Adipocyte (in vitro differentiated cells): ENCODE results near the gene GGCX.
"Not testable (repeated sequence)": the region's sequence is repeated elsewhere in the genome, so short reads cannot be mapped to it uniquely, and the experiment has no call there.

Experiments used
- DNase-seq: peaks from one replicate; pipeline ENCODE4 v3.0.0-alpha.2; 2015; ENCODE audit warnings: low read depth
- H3K27me3 ChIP-seq: replicated peaks from 2 replicates; pipeline ENCODE4 v1.7.0; 2013; ENCODE audit warnings: mild to moderate bottlenecking, low read length, moderate library complexity; ENCODE audit not compliant: control insufficient read depth, insufficient read depth
- H3K36me3 ChIP-seq: 2 replicates; pipeline ENCODE4 v1.7.0; 2013; ENCODE audit warnings: low read length, mild to moderate bottlenecking, moderate library complexity; ENCODE audit not compliant: control insufficient read depth, insufficient read depth, severe bottlenecking
- H3K4me1 ChIP-seq: 2 replicates; pipeline ENCODE4 v1.7.0; 2013; ENCODE audit warnings: mild to moderate bottlenecking, low read length, moderate library complexity; ENCODE audit not compliant: control insufficient read depth, insufficient read depth
- H3K4me3 ChIP-seq: 2 replicates; pipeline ENCODE4 v1.7.0; 2013; ENCODE audit warnings: mild to moderate bottlenecking, low read length, moderate library complexity
- H3K9ac ChIP-seq: 2 replicates; pipeline ENCODE4 v1.7.0; 2013; ENCODE audit warnings: mild to moderate bottlenecking, low read length, moderate library complexity
- H3K9me3 ChIP-seq: 2 replicates; pipeline ENCODE4 v1.7.0; 2013; ENCODE audit warnings: mild to moderate bottlenecking, low read length, moderate library complexity; ENCODE audit not compliant: control insufficient read depth

The GGCX gene

DNA sequence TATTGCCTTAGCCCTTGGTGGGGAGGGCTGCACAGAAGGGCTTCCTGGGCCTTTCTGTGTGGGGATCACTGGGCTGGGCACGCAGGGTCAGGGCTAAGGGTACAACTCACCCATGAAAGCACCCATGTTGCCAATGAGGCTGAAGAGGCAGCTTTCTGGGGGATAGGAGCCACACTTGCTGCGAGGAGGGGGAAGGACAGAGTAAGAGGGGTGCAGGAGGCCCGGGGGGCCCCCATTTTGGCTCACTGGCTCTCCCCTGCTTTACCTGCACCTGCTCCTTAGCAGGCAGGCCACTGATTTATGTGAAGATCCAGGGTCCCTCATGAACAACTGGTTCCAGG is 38.9 kb upstream of the GGCX start:
- Histone ChIP-seq H3K9ac (no peak overlapping the region), H3K36me3 (peaks cover 38% of the 10 kb centered on the region), H3K4me3 (no peak overlapping the region), H3K4me1 (peaks cover 34% of the 10 kb centered on the region), H3K9me3 (no peaks in the 10 kb centered on the region), H3K27me3 (no peaks in the 10 kb centered on the region)
- DNase-seq = no peak

DNA sequence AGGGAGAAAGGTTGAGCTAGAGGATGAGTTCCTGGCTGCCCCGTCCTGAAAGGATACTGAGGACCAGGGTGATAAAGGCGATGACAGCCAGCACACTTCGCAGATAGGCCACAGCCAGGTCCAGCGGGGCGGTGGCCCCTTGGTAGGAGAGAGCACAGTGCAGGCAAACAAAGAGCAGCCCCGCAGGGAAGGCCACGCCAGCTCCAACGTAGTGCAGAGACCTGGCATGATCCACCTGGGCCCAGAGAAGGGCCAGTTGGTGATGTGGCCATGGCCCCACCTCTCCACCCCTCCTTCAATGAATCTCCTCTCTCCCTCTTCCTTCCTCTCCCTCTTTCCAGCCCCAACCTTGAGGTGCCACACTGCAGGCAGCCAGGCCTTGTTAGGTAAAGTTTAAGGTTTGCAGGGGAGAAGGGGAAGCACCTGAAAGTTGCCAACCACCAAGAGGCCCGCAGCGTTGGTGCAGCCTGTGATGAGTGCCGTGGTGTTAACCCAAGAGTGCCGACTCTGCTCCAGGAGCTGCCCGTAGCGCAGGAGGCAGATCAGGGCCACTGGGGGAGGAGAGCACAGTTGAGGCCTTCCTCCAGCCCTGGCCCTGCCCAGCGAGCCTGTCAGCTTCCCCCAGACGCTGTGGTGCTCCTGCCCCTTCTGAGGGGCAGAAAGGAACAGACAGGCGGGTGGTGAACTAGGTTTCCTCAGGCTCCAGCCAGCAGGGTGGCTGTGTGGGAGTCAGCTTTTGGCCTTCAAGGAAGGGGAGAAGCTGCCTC is 38.4 kb upstream of the GGCX start:
- no peak overlapping the region for H3K9ac ChIP-seq
- H3K9me3 ChIP-seq = no peaks in the 10 kb centered on the region
- H3K36me3 ChIP-seq = peaks cover 38% of the 10 kb centered on the region
- no peaks in the 10 kb centered on the region for H3K27me3 ChIP-seq
- peaks cover 33% of the 10 kb centered on the region for H3K4me1 ChIP-seq
- no peak for DNase-seq
- no peak overlapping the region for H3K4me3 ChIP-seq

DNA sequence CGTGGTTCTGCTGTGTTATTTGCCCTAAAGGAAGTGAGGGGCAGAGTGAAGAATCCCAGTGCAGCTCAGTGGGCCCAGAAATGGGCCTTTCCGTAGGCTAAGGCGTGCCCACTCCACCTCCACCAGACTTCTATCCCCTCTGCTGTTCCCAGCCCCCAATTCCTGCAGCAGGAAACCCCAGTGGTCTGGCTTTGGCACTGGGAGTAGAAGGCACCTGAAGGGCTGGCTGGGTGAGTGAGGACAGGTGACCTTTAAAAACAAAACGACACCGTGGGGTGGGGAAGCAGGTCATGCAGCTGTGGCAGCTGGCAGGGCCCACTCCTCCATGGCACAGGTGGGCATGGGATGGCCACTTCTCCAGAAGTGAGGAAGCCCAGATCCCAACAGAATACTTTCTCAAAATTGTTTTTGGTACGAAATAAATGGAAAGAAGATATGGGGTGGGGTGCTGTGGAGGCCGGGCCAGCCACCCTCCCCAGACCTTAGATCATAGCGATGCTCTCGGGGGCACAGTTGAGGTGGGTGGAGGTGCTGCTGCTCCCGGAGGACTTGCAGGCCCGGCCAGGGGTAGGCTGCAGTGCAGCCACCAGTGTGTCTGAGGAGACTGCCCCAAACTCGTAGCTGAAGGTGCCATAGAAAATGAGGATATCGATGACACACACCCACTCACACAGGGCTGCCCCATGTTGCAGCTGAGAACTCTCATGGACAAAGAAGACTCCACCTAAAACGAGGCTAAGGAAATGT is 37.5 kb upstream of the GGCX start:
- no peak overlapping the region for H3K4me3 ChIP-seq
- DNase-seq = no peak
- H3K9me3 ChIP-seq = no peaks in the 10 kb centered on the region
- H3K27me3 ChIP-seq = no peaks in the 10 kb centered on the region
- peaks cover 38% of the 10 kb centered on the region for H3K36me3 ChIP-seq
- peaks cover 27% of the 10 kb centered on the region for H3K4me1 ChIP-seq
- H3K9ac ChIP-seq = no peak overlapping the region

DNA sequence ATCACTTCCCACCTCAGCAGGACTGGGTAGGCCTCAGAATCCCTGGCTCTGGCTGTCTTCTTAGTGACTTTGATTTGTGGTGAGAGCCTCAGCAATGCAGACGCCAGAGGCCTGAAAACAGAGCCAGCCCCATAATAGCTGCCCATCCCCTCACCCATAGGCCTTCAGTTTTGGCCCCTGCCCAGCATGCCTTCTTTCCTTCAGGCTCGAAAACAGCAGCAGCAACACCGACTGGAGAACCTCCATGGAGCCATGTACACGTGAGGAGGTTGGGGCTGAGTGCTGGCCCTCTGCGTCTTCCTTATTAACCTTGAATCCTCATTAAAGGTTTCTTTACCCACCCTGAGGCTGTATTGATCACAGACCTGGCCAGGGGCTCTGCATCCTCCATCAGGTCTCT is 35.9 kb upstream of the GGCX start:
- Histone ChIP-seq H3K9ac (peak overlapping the region; percentile 24), H3K4me1 (peaks cover 26% of the 10 kb centered on the region), H3K4me3 (no peak overlapping the region), H3K9me3 (no peaks in the 10 kb centered on the region), H3K36me3 (peaks cover 38% of the 10 kb centered on the region), H3K27me3 (no peaks in the 10 kb centered on the region)
- DNase-seq = no peak

DNA sequence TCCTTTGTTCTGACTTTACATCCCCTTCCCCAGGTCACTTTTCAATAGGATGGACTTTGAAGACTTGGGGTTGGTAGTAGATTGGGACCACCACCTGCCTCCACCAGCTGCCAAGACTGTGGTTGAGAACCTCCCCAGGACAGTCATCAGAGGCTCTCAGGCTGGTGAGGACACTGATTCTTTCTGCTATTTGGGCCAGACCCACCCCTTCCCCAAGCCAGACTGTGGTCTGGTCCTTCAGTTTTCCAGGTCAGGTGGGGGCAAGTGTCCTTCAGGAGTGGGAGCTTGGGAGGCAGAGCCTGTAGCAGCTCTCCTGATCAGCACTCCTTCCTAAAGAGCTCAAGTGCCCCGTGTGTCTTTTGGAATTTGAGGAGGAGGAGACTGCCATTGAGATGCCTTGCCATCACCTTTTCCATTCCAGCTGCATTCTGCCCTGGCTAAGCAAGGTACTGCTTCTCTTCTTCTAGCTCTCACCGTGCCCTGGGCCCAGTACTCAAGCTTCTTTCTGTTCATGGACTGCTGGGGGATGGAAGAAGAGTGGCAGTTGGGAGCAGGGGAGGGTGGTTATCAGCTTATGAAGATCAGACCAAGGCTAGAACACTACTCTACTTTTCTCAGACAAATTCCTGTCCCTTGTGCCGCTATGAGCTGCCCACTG is 35.3 kb upstream of the GGCX start:
- H3K4me1 ChIP-seq = peaks cover 21% of the 10 kb centered on the region
- no peaks in the 10 kb centered on the region for H3K9me3 ChIP-seq
- H3K9ac ChIP-seq = peak overlapping the region; percentile 97
- H3K4me3 ChIP-seq = peak overlapping the region; percentile 98
- no peak for DNase-seq
- no peaks in the 10 kb centered on the region for H3K27me3 ChIP-seq
- H3K36me3 ChIP-seq = peaks cover 38% of the 10 kb centered on the region

DNA sequence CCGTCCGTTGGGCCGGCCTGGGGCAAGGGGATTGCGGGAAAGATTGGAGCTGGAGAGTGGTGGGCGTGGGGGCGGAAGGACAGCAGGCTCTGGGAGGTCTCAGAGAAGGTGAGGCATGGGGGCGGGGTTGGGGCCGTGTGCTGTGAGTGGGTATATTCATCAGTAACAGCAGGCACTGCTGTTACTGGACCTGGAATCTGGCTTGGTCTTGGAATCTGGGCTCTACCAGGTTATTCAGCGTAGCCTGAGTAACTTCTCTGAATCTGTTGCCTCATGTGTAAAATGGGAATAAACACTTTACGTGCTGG is 34.7 kb upstream of the GGCX start:
- Histone ChIP-seq H3K36me3 (peaks cover 38% of the 10 kb centered on the region), H3K4me1 (peaks cover 22% of the 10 kb centered on the region), H3K4me3 (peak overlapping the region; percentile 98), H3K9me3 (no peaks in the 10 kb centered on the region), H3K27me3 (no peaks in the 10 kb centered on the region), H3K9ac (peak overlapping the region; percentile 97)
- no peak for DNase-seq

DNA sequence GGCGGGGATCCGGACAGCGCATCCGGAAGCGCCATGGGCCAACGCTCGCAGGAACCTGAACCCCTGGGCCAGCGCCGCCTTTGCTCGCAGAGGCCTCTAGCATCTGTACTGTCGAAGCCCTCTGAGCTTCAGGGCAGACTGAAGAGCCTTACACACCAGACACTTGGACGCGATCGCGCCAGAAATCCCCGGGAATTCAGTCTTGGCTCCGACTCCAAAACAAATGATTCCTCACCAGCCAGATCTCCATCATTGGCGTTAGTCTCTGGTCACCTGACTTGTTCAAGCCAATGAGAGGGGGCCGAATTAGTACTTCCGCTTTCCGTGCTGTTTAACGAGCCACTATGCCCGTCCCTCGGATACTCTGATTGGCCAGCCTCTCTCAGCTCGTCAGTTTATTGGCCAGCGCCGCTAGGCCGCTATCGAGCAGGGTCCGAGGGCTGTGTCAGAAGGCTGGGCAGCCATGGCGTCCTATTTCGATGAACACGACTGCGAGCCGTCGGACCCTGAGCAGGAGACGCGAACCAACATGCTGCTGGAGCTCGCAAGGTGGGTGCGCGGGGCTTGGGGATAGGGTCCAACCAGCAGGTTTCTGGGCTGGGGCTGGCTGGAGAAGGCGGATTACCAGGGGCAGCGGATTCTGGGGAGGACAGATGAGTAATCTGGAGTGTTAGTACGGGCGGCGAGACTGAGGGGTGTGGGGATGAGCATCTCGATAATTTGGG is 34.2 kb upstream of the GGCX start, which contains the start of gene RNF181:
TSS of gene RNF181 (plus strand) at position 445 of the 725 bp plus-strand sequence. CDS start at position 464, 19 bp downstream.
- H3K36me3 ChIP-seq = peaks cover 33% of the 10 kb centered on the region
- H3K4me1 ChIP-seq = peaks cover 27% of the 10 kb centered on the region
- peak within 1 kb of the TSS; percentile 98 for H3K4me3 ChIP-seq
- no peaks in the 10 kb centered on the region for H3K9me3 ChIP-seq
- DNase-seq = peak; percentile 99
- no peaks in the 10 kb centered on the region for H3K27me3 ChIP-seq
- H3K9ac ChIP-seq = peak within 1 kb of the TSS; percentile 97

DNA sequence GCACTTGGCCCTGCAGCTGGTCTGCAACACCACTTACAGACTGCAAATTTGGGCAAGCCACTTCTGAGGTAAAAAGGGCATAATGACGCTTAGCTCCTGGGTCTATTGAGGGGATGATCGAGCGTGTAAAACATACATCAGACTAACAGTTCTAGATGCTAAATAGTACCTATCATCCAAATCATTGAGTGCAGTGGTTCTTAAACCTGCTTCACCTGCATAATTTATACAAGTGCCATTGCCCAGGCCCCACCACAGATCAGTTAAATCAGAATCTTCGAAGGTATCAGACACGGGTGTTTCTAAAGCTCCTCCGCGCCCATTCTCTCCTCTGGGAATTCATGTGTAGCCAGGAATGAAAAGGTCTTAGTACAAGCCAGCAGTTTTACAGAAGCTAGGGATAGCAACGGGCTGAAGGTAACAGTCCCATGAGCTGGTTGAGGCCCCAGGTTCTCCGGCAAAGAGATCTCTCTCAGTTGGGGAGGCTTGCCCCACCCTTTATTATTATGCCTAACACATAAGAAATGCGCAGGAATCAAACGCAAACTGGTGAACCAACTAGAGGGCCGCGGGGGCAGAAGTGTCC is 33.5 kb upstream of the GGCX start:
- peaks cover 28% of the 10 kb centered on the region for H3K36me3 ChIP-seq

DNA sequence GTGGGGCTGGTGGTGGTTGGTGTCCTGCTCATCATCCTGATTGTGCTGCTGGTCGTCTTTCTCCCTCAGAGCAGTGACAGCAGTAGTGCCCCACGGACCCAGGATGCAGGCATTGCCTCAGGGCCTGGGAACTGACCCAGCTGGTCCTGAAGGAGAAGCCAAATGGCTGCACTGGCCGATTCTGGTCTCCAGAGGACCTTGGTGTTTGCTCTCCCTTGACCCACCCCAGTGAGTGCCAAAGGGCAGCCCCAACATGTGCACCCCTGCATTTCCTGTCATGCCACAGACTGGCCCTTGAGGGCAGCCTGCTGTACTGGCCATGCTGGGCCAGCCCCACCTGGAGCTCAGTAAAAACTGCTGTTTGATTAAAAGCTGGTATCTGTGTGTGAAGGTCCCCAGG is 31.7 kb upstream of the GGCX start:
- no peak for DNase-seq
- no peak overlapping the region for H3K4me3 ChIP-seq
- H3K9ac ChIP-seq = no peak overlapping the region
- H3K9me3 ChIP-seq = no peaks in the 10 kb centered on the region
- peaks cover 37% of the 10 kb centered on the region for H3K4me1 ChIP-seq
- H3K27me3 ChIP-seq = no peaks in the 10 kb centered on the region
- H3K36me3 ChIP-seq = peaks cover 11% of the 10 kb centered on the region

More for the DNA sequence above, 33.5 kb upstream of the GGCX start:
- H3K4me1 ChIP-seq = peaks cover 33% of the 10 kb centered on the region
- H3K27me3 ChIP-seq = no peaks in the 10 kb centered on the region
- no peaks in the 10 kb centered on the region for H3K9me3 ChIP-seq
- H3K9ac ChIP-seq = peak overlapping the region; percentile 97
- H3K4me3 ChIP-seq = peak overlapping the region; percentile 98
- DNase-seq = no peak

DNA sequence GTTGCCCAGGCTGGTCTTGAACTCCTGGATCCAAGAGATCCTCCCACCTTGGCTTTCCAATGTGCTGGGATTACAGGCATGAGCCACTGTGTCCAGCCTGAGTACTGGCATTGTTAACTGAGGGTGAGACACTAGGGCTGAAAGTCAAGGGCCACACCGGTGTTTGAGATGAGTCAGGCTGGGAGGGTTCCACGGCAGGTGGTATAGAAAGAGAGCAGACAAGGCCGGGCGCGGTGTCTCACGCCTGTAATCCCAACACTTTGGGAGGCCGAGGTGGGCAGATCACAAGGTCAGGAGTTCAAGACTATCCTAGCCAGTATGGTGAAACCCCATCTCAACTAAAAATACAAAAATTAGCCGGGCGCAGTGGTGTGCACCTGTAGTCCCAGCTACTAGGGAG is 31.0 kb upstream of the GGCX start:
- not testable (repeated sequence) for H3K9ac ChIP-seq, H3K36me3 ChIP-seq, H3K4me3 ChIP-seq, H3K9me3 ChIP-seq, DNase-seq, H3K27me3 ChIP-seq
- H3K4me1 ChIP-seq = peaks cover 37% of the 10 kb centered on the region
